Endothelial cell of umbilical vein (primary cell): ENCODE measurements around the gene CCN6.

Experiments
- EZH2 ChIP-seq: IDR thresholded peaks from 2 replicates; pipeline ENCODE4 v1.6.1; 2012; ENCODE audit warnings: borderline replicate concordance, low read depth, mild to moderate bottlenecking, moderate library complexity, low read length, inconsistent platforms; ENCODE audit not compliant: severe bottlenecking
- JUN ChIP-seq: IDR thresholded peaks from 2 replicates; pipeline ENCODE4 v1.6.1; 2011; ENCODE audit warnings: borderline replicate concordance, low read depth; ENCODE audit not compliant: insufficient read length, insufficient read depth
- MYC ChIP-seq: IDR thresholded peaks from one replicate; pipeline ENCODE4 v1.6.1; 2011; ENCODE audit warnings: mild to moderate bottlenecking, low read depth, low read length
- POLR2A ChIP-seq: IDR thresholded peaks from 2 replicates; pipeline ENCODE4 v1.6.1; 2012; ENCODE audit warnings: low read depth, mild to moderate bottlenecking, control low read depth, low read length
- POLR2AphosphoS5 ChIP-seq: IDR thresholded peaks from 2 replicates; pipeline ENCODE4 v1.6.1; 2012; ENCODE audit warnings: low read depth, mild to moderate bottlenecking, control low read depth, low read length, moderate library complexity; ENCODE audit not compliant: insufficient read depth
- TF ChIP-seq, protein P1 (sequence below), 2 donors: IDR thresholded peaks; 1 replicate in 1 of 2; 2 replicates in 1 of 2; pipeline ENCODE4 v1.5.1; 2011; ENCODE audit warnings: low read length in 2 of 2, mild to moderate bottlenecking in 2 of 2, moderate library complexity in 2 of 2, control low read depth in 1 of 2, inconsistent platforms in 1 of 2, low read depth in 1 of 2; ENCODE audit not compliant: insufficient read depth in 1 of 2; ENCODE audit errors: extremely low read depth in 1 of 2
- TF ChIP-seq, protein P2 (sequence below): IDR thresholded peaks from 2 replicates; pipeline ENCODE4 v1.6.1; 2011; ENCODE audit not compliant: insufficient read depth, insufficient read length

DNA sequence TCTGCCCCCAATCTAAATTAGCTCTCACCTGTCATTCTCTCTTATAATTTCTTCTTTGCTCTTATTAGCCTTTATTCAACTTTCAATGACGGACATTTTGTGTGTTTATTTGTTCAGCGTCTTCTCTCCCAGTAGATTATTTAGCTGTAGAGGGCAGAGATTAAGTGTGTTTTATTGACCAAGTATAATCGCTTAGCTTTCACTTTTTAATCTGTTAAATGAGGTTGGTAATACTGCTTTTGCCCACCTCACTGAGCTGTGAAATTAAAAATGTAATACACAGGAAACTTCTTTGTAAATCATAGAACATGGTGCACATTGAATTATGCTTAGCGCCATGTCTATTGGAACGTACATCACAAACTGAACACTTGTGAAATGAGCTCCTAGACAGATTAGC is 3.5 kb upstream of the CCN6 start:
- TF ChIP-seq POLR2A (no peak), EZH2 (no peak), POLR2AphosphoS5 (no peak), MYC (no peak), JUN (no peak)
- TF ChIP-seq, protein P1, sequence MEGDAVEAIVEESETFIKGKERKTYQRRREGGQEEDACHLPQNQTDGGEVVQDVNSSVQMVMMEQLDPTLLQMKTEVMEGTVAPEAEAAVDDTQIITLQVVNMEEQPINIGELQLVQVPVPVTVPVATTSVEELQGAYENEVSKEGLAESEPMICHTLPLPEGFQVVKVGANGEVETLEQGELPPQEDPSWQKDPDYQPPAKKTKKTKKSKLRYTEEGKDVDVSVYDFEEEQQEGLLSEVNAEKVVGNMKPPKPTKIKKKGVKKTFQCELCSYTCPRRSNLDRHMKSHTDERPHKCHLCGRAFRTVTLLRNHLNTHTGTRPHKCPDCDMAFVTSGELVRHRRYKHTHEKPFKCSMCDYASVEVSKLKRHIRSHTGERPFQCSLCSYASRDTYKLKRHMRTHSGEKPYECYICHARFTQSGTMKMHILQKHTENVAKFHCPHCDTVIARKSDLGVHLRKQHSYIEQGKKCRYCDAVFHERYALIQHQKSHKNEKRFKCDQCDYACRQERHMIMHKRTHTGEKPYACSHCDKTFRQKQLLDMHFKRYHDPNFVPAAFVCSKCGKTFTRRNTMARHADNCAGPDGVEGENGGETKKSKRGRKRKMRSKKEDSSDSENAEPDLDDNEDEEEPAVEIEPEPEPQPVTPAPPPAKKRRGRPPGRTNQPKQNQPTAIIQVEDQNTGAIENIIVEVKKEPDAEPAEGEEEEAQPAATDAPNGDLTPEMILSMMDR (IDR thresholded peaks at IDR 0.05; ENCODE audit: extremely low read depth in 1 of 2, insufficient read depth in 1 of 2, low read depth in 1 of 2, low read length in 2 of 2), result no peak
- TF ChIP-seq, protein P2, sequence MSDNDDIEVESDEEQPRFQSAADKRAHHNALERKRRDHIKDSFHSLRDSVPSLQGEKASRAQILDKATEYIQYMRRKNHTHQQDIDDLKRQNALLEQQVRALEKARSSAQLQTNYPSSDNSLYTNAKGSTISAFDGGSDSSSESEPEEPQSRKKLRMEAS, result no peak
